Peyer's patch (tissue), 4 donors: ENCODE data around the gene ASCC1.

Experiments
- POLR2A ChIP-seq, 2 donors: fragments of 450-650 bp; IDR thresholded peaks; one replicate each; pipeline ENCODE4 v1.5.1; 2017; ENCODE audit warnings: antibody characterized with exemption in 2 of 2, mild to moderate bottlenecking in 2 of 2, moderate library complexity in 2 of 2
- TF ChIP-seq, protein P1 (sequence below), 6 experiments: fragments of 450-650 bp in 4 of 6; fragments of 200-600 bp in 2 of 6; sonication (generic) in 1 of 6; IDR thresholded peaks; one replicate each; pipeline ENCODE4 v1.5.1; 2017 to 2019; ENCODE audit warnings: antibody characterized with exemption in 6 of 6, mild to moderate bottlenecking in 3 of 6, moderate library complexity in 1 of 6

DNA sequence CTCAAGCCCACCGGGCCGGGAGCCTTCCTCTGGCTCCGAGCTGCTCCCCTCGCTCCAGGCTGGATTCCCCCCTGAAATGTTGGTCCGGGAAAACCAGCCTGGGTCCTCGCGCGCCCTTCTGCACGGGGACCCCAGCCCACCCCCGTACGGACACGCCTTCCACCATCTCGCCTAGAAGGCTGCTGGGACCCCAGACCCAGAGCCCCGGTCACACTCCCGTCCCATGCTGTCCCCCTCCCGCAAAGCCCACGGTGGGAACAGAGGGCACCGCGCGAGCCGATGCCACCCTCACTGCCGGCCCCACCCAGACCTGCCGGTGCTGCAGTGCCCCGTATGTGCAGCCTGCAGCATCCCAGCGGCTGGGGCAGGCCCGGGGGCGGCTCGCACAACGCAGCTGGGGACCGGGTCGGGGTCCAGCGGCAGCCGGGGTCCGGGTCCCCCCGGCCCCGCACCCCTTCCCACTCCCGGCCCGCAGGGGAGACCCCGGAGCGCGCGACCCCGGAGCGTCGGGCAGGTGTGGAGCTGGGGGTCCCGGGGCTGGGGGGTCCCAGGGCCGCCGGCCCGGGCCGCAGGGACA lies 128.6 kb downstream of the ASCC1 start:
- TF ChIP-seq, protein P1, sequence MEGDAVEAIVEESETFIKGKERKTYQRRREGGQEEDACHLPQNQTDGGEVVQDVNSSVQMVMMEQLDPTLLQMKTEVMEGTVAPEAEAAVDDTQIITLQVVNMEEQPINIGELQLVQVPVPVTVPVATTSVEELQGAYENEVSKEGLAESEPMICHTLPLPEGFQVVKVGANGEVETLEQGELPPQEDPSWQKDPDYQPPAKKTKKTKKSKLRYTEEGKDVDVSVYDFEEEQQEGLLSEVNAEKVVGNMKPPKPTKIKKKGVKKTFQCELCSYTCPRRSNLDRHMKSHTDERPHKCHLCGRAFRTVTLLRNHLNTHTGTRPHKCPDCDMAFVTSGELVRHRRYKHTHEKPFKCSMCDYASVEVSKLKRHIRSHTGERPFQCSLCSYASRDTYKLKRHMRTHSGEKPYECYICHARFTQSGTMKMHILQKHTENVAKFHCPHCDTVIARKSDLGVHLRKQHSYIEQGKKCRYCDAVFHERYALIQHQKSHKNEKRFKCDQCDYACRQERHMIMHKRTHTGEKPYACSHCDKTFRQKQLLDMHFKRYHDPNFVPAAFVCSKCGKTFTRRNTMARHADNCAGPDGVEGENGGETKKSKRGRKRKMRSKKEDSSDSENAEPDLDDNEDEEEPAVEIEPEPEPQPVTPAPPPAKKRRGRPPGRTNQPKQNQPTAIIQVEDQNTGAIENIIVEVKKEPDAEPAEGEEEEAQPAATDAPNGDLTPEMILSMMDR (IDR thresholded peaks at IDR 0.05), result no peak
- TF ChIP-seq POLR2A (IDR thresholded peaks at IDR 0.05), result no peak
